Amniotic stem cell (primary cell): ENCODE measurements around the gene CDK17.
"Not testable (repeated sequence)": the region's sequence is repeated elsewhere in the genome, so short reads cannot be mapped to it uniquely, and the experiment has no call there.

Experiments used
- DNase-seq: peaks from one replicate; lab custom pipeline; 2025; lab: John Stamatoyannopoulos, UW

CDK17 gene

GRCh38 chr12:96387981-96388380, 12.3 kb downstream of the CDK17 start:
- no peak for DNase-seq

GRCh38 chr12:96386794-96387193, 13.4 kb downstream of the CDK17 start:
- DNase-seq = no peak

- no peak for DNase-seq
Measured at GRCh38 chr12:96383991-96384390, 16.2 kb downstream of the CDK17 start.

- no peak for DNase-seq
Measured at GRCh38 chr12:96383371-96383770, 16.9 kb downstream of the CDK17 start.

- DNase-seq = not testable (repeated sequence)
Measured at GRCh38 chr12:96379743-96380142, 20.5 kb downstream of the CDK17 start.

GRCh38 chr12:96378319-96378718, 21.9 kb downstream of the CDK17 start:
- DNase-seq = no peak

- DNase-seq = no peak
Measured at GRCh38 chr12:96376865-96377264, 23.4 kb downstream of the CDK17 start.

GRCh38 chr12:96375841-96376604, 24.2 kb downstream of the CDK17 start:
- no peak for DNase-seq

GRCh38 chr12:96375170-96375569, 25.1 kb downstream of the CDK17 start:
- no peak for DNase-seq

GRCh38 chr12:96371790-96372699, 28.2 kb downstream of the CDK17 start:
- no peak for DNase-seq

- DNase-seq = no peak
Measured at GRCh38 chr12:96371138-96371789, 29.0 kb downstream of the CDK17 start.

- no peak for DNase-seq
Measured at GRCh38 chr12:96368687-96369086, 31.6 kb downstream of the CDK17 start.

GRCh38 chr12:96368233-96368632, 32.0 kb downstream of the CDK17 start:
- no peak for DNase-seq

GRCh38 chr12:96366381-96366654, 33.9 kb downstream of the CDK17 start:
- no peak for DNase-seq

GRCh38 chr12:96365604-96366380, 34.4 kb downstream of the CDK17 start:
- DNase-seq = no peak

GRCh38 chr12:96364092-96364700, 36.0 kb downstream of the CDK17 start:
- no peak for DNase-seq

GRCh38 chr12:96361074-96361473, 39.2 kb downstream of the CDK17 start:
- DNase-seq = no peak

- no peak for DNase-seq
Measured at GRCh38 chr12:96360550-96360949, 39.7 kb downstream of the CDK17 start.

GRCh38 chr12:96359328-96359727, 40.9 kb downstream of the CDK17 start:
- DNase-seq = no peak

- no peak for DNase-seq
Measured at GRCh38 chr12:96356831-96357230, 43.4 kb downstream of the CDK17 start.

- no peak for DNase-seq
Measured at GRCh38 chr12:96354844-96355534, 45.2 kb downstream of the CDK17 start.
